ENCODE measurements around the gene L3HYPDH. TPM values are rescaled to one million over a fixed set of nuclear protein-coding genes. Genes with fewer than 3 reads are reported as not detected.

The L3HYPDH gene
- total RNA-seq, 4 donors from 2014 or later, result 39.4 to 98.4 (median 71.7) TPM

GRCh38 chr14:59460378-59460777, 23.8 kb downstream of the L3HYPDH start:
- no peak overlapping the region for H3K27ac ChIP-seq
- no peak overlapping the region for H3K4me3 ChIP-seq
- H3K4me1 ChIP-seq, result no peaks in the 10 kb centered on the region
- H3K9me3 ChIP-seq, result no peaks in the 10 kb centered on the region
- H3K27me3 ChIP-seq, result no peaks in the 10 kb centered on the region
- no peak for DNase-seq
- TF ChIP-seq CTCF (IDR thresholded peaks at IDR 0.05) (no peak), POLR2A (IDR thresholded peaks at IDR 0.05) (no peak)
- intact Hi-C loops (cut with DNase I; ENCODE audit: low total_unique reads), result no loop called here
- H3K36me3 ChIP-seq, result no peaks in the 10 kb centered on the region

GRCh38 chr14:59458486-59458885, 25.7 kb downstream of the L3HYPDH start:
- intact Hi-C loops (cut with DNase I; ENCODE audit: low total_unique reads), result no loop called here
- H3K27me3 ChIP-seq, result no peaks in the 10 kb centered on the region
- TF ChIP-seq CTCF (IDR thresholded peaks at IDR 0.05), result no peak
- TF ChIP-seq POLR2A (IDR thresholded peaks at IDR 0.05), result no peak
- H3K27ac ChIP-seq, result no peak overlapping the region
- no peaks in the 10 kb centered on the region for H3K9me3 ChIP-seq
- no peaks in the 10 kb centered on the region for H3K36me3 ChIP-seq
- H3K4me3 ChIP-seq, result no peak overlapping the region
- H3K4me1 ChIP-seq, result no peaks in the 10 kb centered on the region
- no peak for DNase-seq

GRCh38 chr14:59455411-59455810, 28.8 kb downstream of the L3HYPDH start:
- Histone ChIP-seq H3K4me3 (no peak overlapping the region), H3K27ac (no peak overlapping the region)
- intact Hi-C loops (cut with DNase I; ENCODE audit: low total_unique reads), result no loop called here

GRCh38 chr14:59454139-59454538, 30.1 kb downstream of the L3HYPDH start:
- Histone ChIP-seq H3K27ac (peak overlapping the region in 1 of 2 donors; percentile 48), H3K4me1 (no peaks in the 10 kb centered on the region), H3K36me3 (no peaks in the 10 kb centered on the region), H3K27me3 (no peaks in the 10 kb centered on the region), H3K4me3 (no peak overlapping the region), H3K9me3 (no peaks in the 10 kb centered on the region)
- no peak for DNase-seq
- TF ChIP-seq CTCF (IDR thresholded peaks at IDR 0.05), result no peak
- no peak for TF ChIP-seq POLR2A (IDR thresholded peaks at IDR 0.05)
- intact Hi-C loops (cut with DNase I; ENCODE audit: low total_unique reads), result no loop called here

More at GRCh38 chr14:59455411-59455810, 28.8 kb downstream of the L3HYPDH start:
- H3K36me3 ChIP-seq, result no peaks in the 10 kb centered on the region
- no peak for DNase-seq
- no peaks in the 10 kb centered on the region for H3K9me3 ChIP-seq
- TF ChIP-seq POLR2A (IDR thresholded peaks at IDR 0.05) (no peak), CTCF (IDR thresholded peaks at IDR 0.05) (no peak)
- H3K4me1 ChIP-seq, result no peaks in the 10 kb centered on the region
- no peaks in the 10 kb centered on the region for H3K27me3 ChIP-seq

GRCh38 chr14:59451849-59452248, 32.4 kb downstream of the L3HYPDH start:
- H3K9me3 ChIP-seq, result no peaks in the 10 kb centered on the region
- intact Hi-C loops (cut with DNase I; ENCODE audit: low total_unique reads), result no loop called here
- H3K36me3 ChIP-seq, result no peaks in the 10 kb centered on the region

More at GRCh38 chr14:59451849-59452248, 32.4 kb downstream of the L3HYPDH start:
- Histone ChIP-seq H3K4me3 (no peak overlapping the region), H3K4me1 (no peaks in the 10 kb centered on the region), H3K27me3 (no peaks in the 10 kb centered on the region), H3K27ac (no peak overlapping the region)
- no peak for DNase-seq
- TF ChIP-seq CTCF (IDR thresholded peaks at IDR 0.05) (no peak), POLR2A (IDR thresholded peaks at IDR 0.05) (no peak)
